Stimulated activated CD4-positive, alpha-beta T cell treated with anti-CD3 and anti-CD28 coated beads, Interleukin-1b, Interleukin-23, amount 100 ng/mL, for 4 hours (primary cell): ENCODE measurements around the gene TRDN.
"Not testable (repeated sequence)": the region's sequence is repeated elsewhere in the genome, so short reads cannot be mapped to it uniquely, and the experiment has no call there.

Experiments used
- DNase-seq, 2 donors: peaks; one replicate each; pipeline ENCODE4 v3.0.0-alpha.2; 2020; ENCODE audit warnings: low read depth in 2 of 2

Gene TRDN

GRCh38 chr6:123402052-123402451 is 234.7 kb downstream of the TRDN start:
- DNase-seq, result no peak

GRCh38 chr6:123398072-123398471 is 238.7 kb downstream of the TRDN start:
- no peak for DNase-seq

GRCh38 chr6:123393331-123393730 is 243.4 kb downstream of the TRDN start:
- DNase-seq, result no peak

- no peak for DNase-seq
Measured at GRCh38 chr6:123383718-123384117, 253.0 kb downstream of the TRDN start.

- DNase-seq, result no peak
Measured at GRCh38 chr6:123380257-123380656, 256.5 kb downstream of the TRDN start.

GRCh38 chr6:123372737-123373136 is 264.0 kb downstream of the TRDN start:
- DNase-seq, result no peak

- DNase-seq, result no peak
Measured at GRCh38 chr6:123363912-123364311, 272.8 kb downstream of the TRDN start.

- DNase-seq, result no peak
Measured at GRCh38 chr6:123360359-123360758, 276.4 kb downstream of the TRDN start.

- DNase-seq, result no peak
Measured at GRCh38 chr6:123352705-123353104, 284.0 kb downstream of the TRDN start.

GRCh38 chr6:123352279-123352678 is 284.5 kb downstream of the TRDN start:
- no peak for DNase-seq

- no peak for DNase-seq
Measured at GRCh38 chr6:123343836-123344235, 292.9 kb downstream of the TRDN start.

GRCh38 chr6:123338394-123338793 is 298.4 kb downstream of the TRDN start:
- no peak for DNase-seq

- DNase-seq, result no peak
Measured at GRCh38 chr6:123333000-123333756, 303.6 kb downstream of the TRDN start.

- no peak for DNase-seq
Measured at GRCh38 chr6:123332070-123332469, 304.7 kb downstream of the TRDN start.

GRCh38 chr6:123329337-123329736 is 307.4 kb downstream of the TRDN start:
- no peak for DNase-seq

- DNase-seq, result no peak
Measured at GRCh38 chr6:123323452-123324329, 313.1 kb downstream of the TRDN start.

GRCh38 chr6:123321020-123321419 is 315.7 kb downstream of the TRDN start:
- DNase-seq, result no peak

- DNase-seq, result no peak
Measured at GRCh38 chr6:123316733-123317323, 319.9 kb downstream of the TRDN start.

GRCh38 chr6:123314459-123314858 is 322.3 kb downstream of the TRDN start:
- not testable (repeated sequence) for DNase-seq

GRCh38 chr6:123309130-123309529 is 327.6 kb downstream of the TRDN start:
- DNase-seq, result no peak

- DNase-seq, result no peak
Measured at GRCh38 chr6:123306334-123306733, 330.4 kb downstream of the TRDN start.

- DNase-seq, result no peak
Measured at GRCh38 chr6:123295672-123296071, 341.1 kb downstream of the TRDN start.

- no peak for DNase-seq
Measured at GRCh38 chr6:123295181-123295580, 341.6 kb downstream of the TRDN start.
